Rectal smooth muscle tissue (tissue), 1 donor: Measurements from ENCODE around the gene SNX4.
"Not testable (repeated sequence)": the region's sequence is repeated elsewhere in the genome, so short reads cannot be mapped to it uniquely, and the experiment has no call there.

Experiments used
- H3K27ac ChIP-seq: one replicate; pipeline ENCODE4 v1.7.0; 2013; ENCODE audit warnings: low read depth, low read length, inconsistent platforms
- H3K27me3 ChIP-seq: one replicate; pipeline ENCODE4 v1.7.0; 2013; ENCODE audit warnings: low read length; ENCODE audit not compliant: control insufficient read depth, insufficient read depth
- H3K36me3 ChIP-seq: one replicate; pipeline ENCODE4 v1.7.0; 2013; ENCODE audit warnings: low read length; ENCODE audit not compliant: control insufficient read depth, insufficient read depth
- H3K4me1 ChIP-seq: one replicate; pipeline ENCODE4 v1.7.0; 2013; ENCODE audit warnings: low read length; ENCODE audit not compliant: control insufficient read depth, insufficient read depth
- H3K4me3 ChIP-seq: one replicate; pipeline ENCODE4 v1.7.0; 2013; ENCODE audit warnings: low read length
- H3K9ac ChIP-seq: one replicate; pipeline ENCODE4 v1.7.0; 2013; ENCODE audit warnings: low read length

Gene SNX4

GRCh38 chr3:125496701-125497100, 23.3 kb downstream of the SNX4 start:
- no peak overlapping the region for H3K4me3 ChIP-seq
- peaks cover 8% of the 10 kb centered on the region for H3K36me3 ChIP-seq

GRCh38 chr3:125482406-125482805, 37.6 kb downstream of the SNX4 start:
- H3K36me3 ChIP-seq: peaks cover 2% of the 10 kb centered on the region
- H3K4me3 ChIP-seq: no peak overlapping the region
- no peak overlapping the region for H3K9ac ChIP-seq
- H3K27me3 ChIP-seq: no peaks in the 10 kb centered on the region
- H3K27ac ChIP-seq: no peak overlapping the region
- H3K4me1 ChIP-seq: no peaks in the 10 kb centered on the region

More at GRCh38 chr3:125496701-125497100, 23.3 kb downstream of the SNX4 start:
- no peaks in the 10 kb centered on the region for H3K27me3 ChIP-seq
- H3K4me1 ChIP-seq: no peaks in the 10 kb centered on the region
- no peak overlapping the region for H3K27ac ChIP-seq
- no peak overlapping the region for H3K9ac ChIP-seq

- H3K4me1 ChIP-seq: no peaks in the 10 kb centered on the region
- no peak overlapping the region for H3K4me3 ChIP-seq
- H3K9ac ChIP-seq: no peak overlapping the region
- H3K27me3 ChIP-seq: no peaks in the 10 kb centered on the region
- H3K27ac ChIP-seq: no peak overlapping the region
- H3K36me3 ChIP-seq: peaks cover 2% of the 10 kb centered on the region
Observed at GRCh38 chr3:125481786-125482185, 38.2 kb downstream of the SNX4 start.

GRCh38 chr3:125481375-125481759, 38.6 kb downstream of the SNX4 start:
- not testable (repeated sequence) for H3K4me3 ChIP-seq, H3K27me3 ChIP-seq, H3K27ac ChIP-seq, H3K9ac ChIP-seq, H3K4me1 ChIP-seq, H3K36me3 ChIP-seq

GRCh38 chr3:125480656-125481374, 39.2 kb downstream of the SNX4 start:
- Histone ChIP-seq H3K27ac (no peak overlapping the region), H3K27me3 (no peaks in the 10 kb centered on the region), H3K4me3 (no peak overlapping the region), H3K4me1 (no peaks in the 10 kb centered on the region), H3K36me3 (peaks cover 2% of the 10 kb centered on the region), H3K9ac (no peak overlapping the region)

GRCh38 chr3:125479091-125479490, 40.9 kb downstream of the SNX4 start:
- Histone ChIP-seq H3K9ac (no peak overlapping the region), H3K27ac (no peak overlapping the region), H3K4me1 (no peaks in the 10 kb centered on the region), H3K4me3 (no peak overlapping the region), H3K36me3 (no peaks in the 10 kb centered on the region), H3K27me3 (no peaks in the 10 kb centered on the region)

GRCh38 chr3:125478326-125478725, 41.7 kb downstream of the SNX4 start:
- no peak overlapping the region for H3K9ac ChIP-seq
- no peaks in the 10 kb centered on the region for H3K36me3 ChIP-seq
- no peak overlapping the region for H3K4me3 ChIP-seq
- H3K4me1 ChIP-seq: no peaks in the 10 kb centered on the region
- no peak overlapping the region for H3K27ac ChIP-seq
- H3K27me3 ChIP-seq: no peaks in the 10 kb centered on the region

- no peaks in the 10 kb centered on the region for H3K36me3 ChIP-seq
- H3K9ac ChIP-seq: no peak overlapping the region
- H3K27ac ChIP-seq: no peak overlapping the region
- no peak overlapping the region for H3K4me3 ChIP-seq
- H3K4me1 ChIP-seq: no peaks in the 10 kb centered on the region
- H3K27me3 ChIP-seq: no peaks in the 10 kb centered on the region
Observed at GRCh38 chr3:125477701-125478100, 42.3 kb downstream of the SNX4 start.

GRCh38 chr3:125470671-125471070, 49.3 kb downstream of the SNX4 start:
- Histone ChIP-seq H3K36me3 (no peaks in the 10 kb centered on the region), H3K4me1 (peaks cover 7% of the 10 kb centered on the region), H3K9ac (no peak overlapping the region), H3K27me3 (no peaks in the 10 kb centered on the region), H3K27ac (no peak overlapping the region), H3K4me3 (no peak overlapping the region)

GRCh38 chr3:125462722-125463299, 57.2 kb downstream of the SNX4 start:
- Histone ChIP-seq H3K27me3 (no peaks in the 10 kb centered on the region), H3K4me3 (no peak overlapping the region), H3K9ac (no peak overlapping the region), H3K36me3 (peaks cover 7% of the 10 kb centered on the region), H3K4me1 (no peaks in the 10 kb centered on the region), H3K27ac (no peak overlapping the region)

- Histone ChIP-seq H3K4me3 (no peak overlapping the region), H3K36me3 (peaks cover 10% of the 10 kb centered on the region), H3K27ac (no peak overlapping the region), H3K27me3 (no peaks in the 10 kb centered on the region), H3K9ac (no peak overlapping the region), H3K4me1 (no peaks in the 10 kb centered on the region)
Observed at GRCh38 chr3:125461896-125462295, 58.1 kb downstream of the SNX4 start.

GRCh38 chr3:125460233-125460632, 59.8 kb downstream of the SNX4 start:
- Histone ChIP-seq H3K4me1 (no peaks in the 10 kb centered on the region), H3K4me3 (no peak overlapping the region), H3K27me3 (no peaks in the 10 kb centered on the region), H3K9ac (no peak overlapping the region), H3K27ac (no peak overlapping the region), H3K36me3 (peaks cover 12% of the 10 kb centered on the region)

- H3K4me3 ChIP-seq: no peak overlapping the region
- H3K27ac ChIP-seq: no peak overlapping the region
- H3K9ac ChIP-seq: no peak overlapping the region
- no peaks in the 10 kb centered on the region for H3K36me3 ChIP-seq
- H3K4me1 ChIP-seq: no peaks in the 10 kb centered on the region
- no peaks in the 10 kb centered on the region for H3K27me3 ChIP-seq
Observed at GRCh38 chr3:125443923-125444322, 76.1 kb downstream of the SNX4 start.
